T-cell (primary cell): ENCODE measurements around the gene ACD. TPM values are rescaled to one million over a fixed set of nuclear protein-coding genes. Genes with fewer than 3 reads are reported as not detected.
A peak's percentile ranks its signal among the peaks of the same experiment; 100 is the strongest.

ENCODE experiments used
- ATAC-seq, 4 experiments: fragments of 200-7000 bp in 3 of 4; fragments of 150-1000 bp in 1 of 4; cut with Tn5 transposase; replicated peaks in 1 of 4; 1 replicate in 3 of 4; 2 replicates in 1 of 4; pipeline ENCODE4 v1.10.0; 2021; ENCODE audit warnings: moderate library complexity in 3 of 4, mild to moderate bottlenecking in 2 of 4, moderate number of reproducible peaks in 1 of 4
- CTCF ChIA-PET, 2 donors: fragments of 300-600 bp; sonication (Branson Sonifier 250); formaldehyde crosslinking; loops; one replicate each; lab custom pipeline; 2022; ENCODE audit warnings: antibody characterized with exemption in 2 of 2; lab: Charles Lee
- POLR2A ChIA-PET, 2 donors: fragments of 300-600 bp; sonication (Branson Sonifier 250); formaldehyde crosslinking; loops; one replicate each; lab custom pipeline; 2022; ENCODE audit warnings: antibody characterized with exemption in 2 of 2; lab: Charles Lee
- DNase-seq, 35 experiments: peaks; one replicate each; pipeline versions ENCODE4 v3.0.0 to v3.0.0-alpha.2; 2013 to 2023
- H3K27ac ChIP-seq: one replicate; pipeline ENCODE4 v1.5.1; 2013; ENCODE audit warnings: low read length
- H3K27me3 ChIP-seq, 2 experiments: replicated peaks in 1 of 2; 1 replicate in 1 of 2; 2 replicates in 1 of 2; pipeline versions ENCODE4 v1.6.1 to v1.7.0; 2013; ENCODE audit warnings: low read length in 1 of 2, mixed read lengths in 1 of 2; ENCODE audit not compliant: control insufficient read depth in 2 of 2, insufficient read depth in 2 of 2; ENCODE audit errors: extremely low read depth in 1 of 2
- H3K36me3 ChIP-seq, 2 donors: 1 replicate in 1 of 2; 2 replicates in 1 of 2; pipeline versions ENCODE4 v1.6.1 to v1.7.0; 2013; ENCODE audit warnings: low read length in 1 of 2; ENCODE audit not compliant: control insufficient read depth in 2 of 2, insufficient read depth in 1 of 2; ENCODE audit errors: extremely low read depth in 1 of 2
- H3K4me1 ChIP-seq, 2 experiments: 1 replicate in 1 of 2; 2 replicates in 1 of 2; pipeline versions ENCODE4 v1.6.1 to v1.7.0; 2013; ENCODE audit warnings: low read length in 2 of 2, mixed read lengths in 1 of 2; ENCODE audit not compliant: insufficient read depth in 2 of 2, control insufficient read depth in 1 of 2; ENCODE audit errors: extremely low read depth in 1 of 2
- H3K4me3 ChIP-seq, 2 donors: 1 replicate in 1 of 2; 2 replicates in 1 of 2; pipeline versions ENCODE4 v1.5.1 to v1.7.0; 2013; ENCODE audit warnings: mild to moderate bottlenecking in 2 of 2, low read length in 1 of 2, moderate library complexity in 1 of 2; ENCODE audit not compliant: control insufficient read depth in 1 of 2; ENCODE audit errors: extremely low read depth in 1 of 2
- H3K9me3 ChIP-seq: 2 replicates; pipeline ENCODE4 v1.7.0; 2013
- H3K27ac Mint-ChIP-seq, 2 donors: one replicate each; pipeline ENCODE4 v1.8.0; 2020 to 2021; ENCODE audit warnings: mild to moderate bottlenecking in 2 of 2, mixed read lengths in 2 of 2
- H3K27me3 Mint-ChIP-seq, 2 donors: one replicate each; pipeline ENCODE4 v1.8.0; 2021 to 2022; ENCODE audit warnings: mixed read lengths in 2 of 2
- H3K36me3 Mint-ChIP-seq: one replicate; pipeline ENCODE4 v1.8.0; 2021; ENCODE audit warnings: mixed read lengths
- H3K4me1 Mint-ChIP-seq, 3 donors: one replicate each; pipeline ENCODE4 v1.8.0; 2020 to 2022; ENCODE audit warnings: mixed read lengths in 3 of 3, mild to moderate bottlenecking in 1 of 3
- H3K4me3 Mint-ChIP-seq, 3 donors: one replicate each; pipeline ENCODE4 v1.8.0; 2020 to 2022; ENCODE audit warnings: mild to moderate bottlenecking in 3 of 3, mixed read lengths in 3 of 3, moderate library complexity in 3 of 3
- H3K9me3 Mint-ChIP-seq, 3 donors: one replicate each; pipeline ENCODE4 v1.8.0; 2020 to 2022; ENCODE audit warnings: mixed read lengths in 3 of 3
- WGBS: methylation state at CpG from one replicate; pipeline ENCODE4 v1.1.5; 2013; ENCODE audit warnings: missing lambda C conversion rate; ENCODE audit not compliant: insufficient coverage; 5-methylcytosine and 5-hydroxymethylcytosine counted together
- total RNA-seq, 35 experiments: library from RNA in 6 of 35; stranded (reverse) in 6 of 35; fragments of 120-200 nt in 1 of 35; gene quantifications; one replicate each; pipeline versions ENCODE4 v1.2.1 to v1.2.4 and lab custom pipeline; 2013 to 2026

ACD gene
- total RNA-seq, 5 donors from 2014 or later (not counting 1 experiment from before 2014, with no cell fraction given) = 24.5 to 62.6 (median 53.6) TPM

DNA sequence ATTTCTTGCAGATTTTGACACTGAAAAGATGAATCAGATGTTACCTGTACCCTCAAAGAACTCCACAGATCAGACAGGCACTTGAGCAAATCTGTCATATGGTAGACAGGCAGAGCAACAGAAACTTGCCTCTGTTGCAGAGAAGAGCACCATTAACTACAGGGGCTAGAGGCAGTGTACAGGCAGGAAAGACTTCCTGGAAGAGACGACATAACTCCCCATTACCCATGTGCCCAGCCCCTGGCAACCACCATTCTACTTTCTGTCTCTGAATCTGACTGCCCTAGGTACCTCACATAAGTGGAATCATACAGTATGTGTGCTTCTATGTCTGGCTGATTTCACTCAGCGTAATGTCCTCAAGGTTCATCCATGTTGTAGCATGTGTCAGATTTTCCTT lies 43.6 kb upstream of the ACD start:
- CTCF ChIA-PET = no interaction called here
- no peaks in the 10 kb centered on the region for H3K36me3 ChIP-seq
- Mint-ChIP-seq H3K27me3 (no peaks in the 10 kb centered on the region), H3K27ac (peak overlapping the region; percentile 55 to 74), H3K4me1 (peaks cover 22 to 38% (median 25%) of the 10 kb centered on the region in 3 donors), H3K9me3 (no peaks in the 10 kb centered on the region), H3K36me3 (peaks cover 6% of the 10 kb centered on the region), H3K4me3 (peak overlapping the region in 1 of 3 donors; percentile 65)
- no peak overlapping the region for H3K4me3 ChIP-seq
- H3K9me3 ChIP-seq = no peaks in the 10 kb centered on the region
- H3K27ac ChIP-seq = peak overlapping the region; percentile 18
- peak in 3 of 35 experiments; percentile 4 to 24 (median 5) for DNase-seq
- ATAC-seq = peak; percentile 78 to 95 (median 93)
- peaks cover 10% of the 10 kb centered on the region in 2 experiments for H3K4me1 ChIP-seq
- no CpG with 5 or more reads among the region's 2 CpGs for WGBS
- POLR2A ChIA-PET = no interaction called here
- no peaks in the 10 kb centered on the region for H3K27me3 ChIP-seq

DNA sequence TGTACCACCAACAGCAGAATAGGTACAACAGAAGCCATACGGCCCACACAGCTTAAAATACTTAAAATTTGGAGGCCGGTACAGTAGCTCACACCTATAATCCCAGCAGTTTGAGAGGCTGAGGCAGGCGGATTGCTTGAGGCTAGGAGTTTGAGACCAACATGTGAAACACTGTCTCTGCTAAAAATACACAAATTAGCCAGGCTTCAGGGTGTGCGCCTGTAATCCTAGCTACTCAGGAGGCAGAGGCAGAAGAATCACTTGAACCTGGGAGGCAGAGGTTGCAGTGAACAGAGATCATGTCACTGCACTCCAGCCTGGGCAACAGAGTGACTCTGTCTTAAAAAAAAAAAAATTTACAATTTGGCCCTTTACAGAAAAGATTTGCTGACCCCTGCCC lies 42.1 kb upstream of the ACD start:
- peaks cover 10% of the 10 kb centered on the region in 2 experiments for H3K4me1 ChIP-seq
- DNase-seq (no peak), ATAC-seq (no peak)
- no peaks in the 10 kb centered on the region for H3K9me3 ChIP-seq
- H3K4me3 ChIP-seq = no peak overlapping the region
- ChIA-PET POLR2A (interaction anchor here (0.7 to 1.1 kb wide), 2 partner anchors 10 to 69 kb away, joined by 3 read pairs; no protein-coding TSS in a partner anchor), CTCF (no interaction called here)
- no peak overlapping the region for H3K27ac ChIP-seq
- Mint-ChIP-seq H3K9me3 (no peaks in the 10 kb centered on the region), H3K4me3 (no peak overlapping the region), H3K36me3 (peaks cover 13% of the 10 kb centered on the region), H3K27ac (peak overlapping the region in 1 of 2 donors; percentile 43), H3K27me3 (no peaks in the 10 kb centered on the region), H3K4me1 (peaks cover 22 to 36% (median 25%) of the 10 kb centered on the region in 3 donors)
- peaks cover 0 to 3% of the 10 kb centered on the region in 2 donors for H3K36me3 ChIP-seq
- 93% methylated on average over 3 of the region's 4 CpGs for WGBS
- no peaks in the 10 kb centered on the region for H3K27me3 ChIP-seq

DNA sequence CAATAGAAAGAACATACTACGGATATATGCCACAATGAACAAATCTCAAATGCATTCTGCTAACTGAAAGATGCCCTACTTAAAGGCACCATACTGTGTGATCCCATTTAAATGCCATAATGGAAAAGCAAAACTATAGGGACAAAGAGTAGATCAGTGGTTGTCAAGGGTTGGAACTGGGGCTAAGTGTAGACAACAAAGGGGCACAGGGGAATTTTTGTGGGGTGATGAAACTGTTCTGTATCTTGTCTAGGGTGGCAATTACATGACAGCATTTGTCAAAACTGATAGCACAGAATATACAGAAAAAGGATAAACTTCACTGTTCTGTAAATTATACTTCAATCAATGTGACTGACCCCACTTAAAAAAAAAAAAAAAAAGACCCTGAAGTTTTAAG lies 41.4 kb upstream of the ACD start:
- Histone ChIP-seq H3K4me1 (peaks cover 10% of the 10 kb centered on the region in 2 experiments), H3K9me3 (no peaks in the 10 kb centered on the region), H3K27me3 (no peaks in the 10 kb centered on the region), H3K27ac (no peak overlapping the region), H3K36me3 (peaks cover 0 to 3% of the 10 kb centered on the region in 2 donors), H3K4me3 (no peak overlapping the region)
- Mint-ChIP-seq H3K27ac (no peak overlapping the region), H3K4me1 (peaks cover 22 to 36% (median 25%) of the 10 kb centered on the region in 3 donors), H3K36me3 (peaks cover 13% of the 10 kb centered on the region), H3K27me3 (no peaks in the 10 kb centered on the region), H3K4me3 (no peak overlapping the region), H3K9me3 (no peaks in the 10 kb centered on the region)
- DNase-seq (no peak), ATAC-seq (no peak)
- ChIA-PET POLR2A (interaction anchor here in 1 of 2 donors (1.1 kb wide), 1 partner anchor 9 kb away, joined by 3 read pairs; no protein-coding TSS in a partner anchor), CTCF (interaction anchor here (0.7 kb wide), 3 partner anchors 276 to 382 kb away, joined by 3 read pairs; no protein-coding TSS in a partner anchor)
- WGBS = no CpG with 5 or more reads among the region's 1 CpG

DNA sequence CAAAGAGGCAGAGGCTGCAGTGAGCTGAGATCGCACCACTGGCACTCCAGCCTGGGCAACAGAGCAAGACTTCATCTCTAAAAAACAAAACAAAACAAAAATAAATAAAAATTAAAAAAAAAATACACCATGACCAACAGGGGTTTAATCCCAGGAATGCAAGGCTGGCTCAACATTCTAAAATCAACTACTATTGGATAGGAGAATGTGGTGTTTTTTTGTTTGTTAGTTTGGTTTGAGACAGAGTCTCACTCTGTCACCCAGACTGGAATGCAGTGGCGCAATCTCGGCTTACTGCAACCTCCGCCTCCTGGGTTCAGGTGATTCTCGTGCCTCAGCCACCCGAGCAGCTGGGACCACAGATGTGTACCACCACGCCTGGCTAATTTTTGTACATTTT lies 39.2 kb upstream of the ACD start:
- no peak overlapping the region for H3K27ac Mint-ChIP-seq
- CTCF ChIA-PET = interaction anchor here in 1 of 2 donors (0.7 kb wide), 1 partner anchor 784 kb away, joined by 3 read pairs; no protein-coding TSS in a partner anchor
- H3K27me3 ChIP-seq = no peaks in the 10 kb centered on the region

DNA sequence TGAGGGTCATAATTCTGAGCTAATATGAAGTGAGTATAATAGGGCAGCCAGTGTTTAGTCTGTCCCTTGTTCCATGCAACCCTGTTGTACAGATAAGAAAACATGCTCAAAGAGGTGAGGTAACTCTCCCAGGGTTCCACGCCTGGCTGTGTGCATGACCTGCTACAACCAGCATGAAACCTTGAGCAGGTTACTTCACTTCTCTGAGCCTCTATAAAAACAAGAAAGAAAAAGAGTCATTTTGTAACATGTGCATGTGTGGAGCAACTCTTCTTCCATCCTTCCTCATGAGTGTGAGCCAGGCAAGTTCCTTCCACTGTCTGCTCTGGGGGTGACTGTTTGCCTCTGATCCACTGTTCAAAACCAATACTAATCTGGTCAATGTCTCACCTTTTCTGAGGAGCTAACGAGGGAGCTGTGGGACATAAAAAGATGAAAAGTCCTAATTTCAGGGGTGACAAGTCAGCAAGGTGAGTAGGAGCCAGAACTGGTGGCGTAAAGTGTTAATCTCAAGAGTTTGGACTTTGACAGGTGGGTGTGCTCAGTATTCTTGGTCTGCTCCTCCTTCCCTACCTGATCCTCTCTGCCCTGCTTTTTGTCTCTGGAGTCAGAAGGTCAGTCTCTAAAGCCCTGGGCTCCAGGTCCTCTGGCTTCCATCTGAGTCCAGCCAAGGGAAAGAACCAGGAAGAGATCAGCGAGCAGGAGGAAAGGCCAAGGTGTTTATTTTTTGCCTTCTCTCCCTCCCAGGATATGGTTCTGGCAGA lies 37.5 kb upstream of the ACD start:
- Mint-ChIP-seq H3K27ac (no peak overlapping the region), H3K36me3 (peaks cover 9% of the 10 kb centered on the region), H3K27me3 (no peaks in the 10 kb centered on the region), H3K4me3 (no peak overlapping the region), H3K9me3 (no peaks in the 10 kb centered on the region), H3K4me1 (peaks cover 0 to 12% (median 9%) of the 10 kb centered on the region in 3 donors)
- DNase-seq (no peak), ATAC-seq (no peak)
- H3K36me3 ChIP-seq = peaks cover 0 to 3% of the 10 kb centered on the region in 2 donors
- 83% methylated on average over 1 of the region's 4 CpGs for WGBS
- H3K4me3 ChIP-seq = no peak overlapping the region
- CTCF ChIA-PET = no interaction called here
- no peaks in the 10 kb centered on the region for H3K27me3 ChIP-seq
- peaks cover 0 to 2% of the 10 kb centered on the region in 2 experiments for H3K4me1 ChIP-seq
- POLR2A ChIA-PET = no interaction called here
- no peak overlapping the region for H3K27ac ChIP-seq
- no peaks in the 10 kb centered on the region for H3K9me3 ChIP-seq

More for the DNA sequence above, 39.2 kb upstream of the ACD start:
- Mint-ChIP-seq H3K9me3 (no peaks in the 10 kb centered on the region), H3K4me3 (no peak overlapping the region), H3K4me1 (peaks cover 15 to 28% (median 21%) of the 10 kb centered on the region in 3 donors), H3K27me3 (no peaks in the 10 kb centered on the region), H3K36me3 (peaks cover 9% of the 10 kb centered on the region)
- H3K4me1 ChIP-seq = peaks cover 10% of the 10 kb centered on the region in 2 experiments
- POLR2A ChIA-PET = no interaction called here
- no peaks in the 10 kb centered on the region for H3K9me3 ChIP-seq
- H3K27ac ChIP-seq = no peak overlapping the region
- H3K4me3 ChIP-seq = no peak overlapping the region
- peaks cover 0 to 3% of the 10 kb centered on the region in 2 donors for H3K36me3 ChIP-seq
- 96% methylated on average over 4 of the region's 7 CpGs for WGBS
- DNase-seq = no peak
- no peak for ATAC-seq

DNA sequence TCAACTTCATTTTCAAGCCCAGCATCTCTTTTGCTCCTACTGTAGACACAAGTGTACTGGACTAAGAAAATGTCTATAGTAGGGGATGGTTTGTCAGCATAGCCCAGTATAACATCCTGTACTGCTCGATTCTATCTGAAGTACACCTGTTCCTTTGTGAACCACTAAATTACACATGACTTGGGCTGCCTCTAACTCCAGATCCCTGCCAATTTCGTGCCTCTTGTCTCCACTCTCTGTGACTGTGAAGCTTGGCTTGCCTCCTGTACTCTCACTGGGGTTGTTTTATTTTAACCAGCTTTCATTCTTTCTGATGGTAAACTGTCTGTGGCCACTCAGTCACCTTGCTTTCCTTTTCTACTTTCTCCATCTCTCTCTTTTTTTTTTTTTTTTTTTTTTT lies 34.6 kb upstream of the ACD start:
- H3K36me3 ChIP-seq = peaks cover 0 to 3% of the 10 kb centered on the region in 2 donors
- H3K27ac Mint-ChIP-seq = no peak overlapping the region
- POLR2A ChIA-PET = interaction anchor here in 1 of 2 donors (0.6 kb wide), 1 partner anchor 518 kb away, joined by 4 read pairs; no protein-coding TSS in a partner anchor
- CTCF ChIA-PET = interaction anchor here in 1 of 2 donors (0.5 kb wide), 1 partner anchor 31 kb away, joined by 3 read pairs; no protein-coding TSS in a partner anchor
- peaks cover 0 to 2% of the 10 kb centered on the region in 2 experiments for H3K4me1 ChIP-seq
- DNase-seq (no peak), ATAC-seq (no peak)
- peaks cover 17% of the 10 kb centered on the region for H3K36me3 Mint-ChIP-seq
- peaks cover 2 to 21% (median 7%) of the 10 kb centered on the region in 3 donors for H3K4me1 Mint-ChIP-seq
- no peak overlapping the region for H3K27ac ChIP-seq
- H3K9me3 Mint-ChIP-seq = no peaks in the 10 kb centered on the region
- H3K4me3 ChIP-seq = no peak overlapping the region
- H3K9me3 ChIP-seq = no peaks in the 10 kb centered on the region
- H3K27me3 ChIP-seq = no peaks in the 10 kb centered on the region
- H3K27me3 Mint-ChIP-seq = no peaks in the 10 kb centered on the region
- no peak overlapping the region for H3K4me3 Mint-ChIP-seq
- WGBS = 58% methylated on average over 2 of the region's 2 CpGs
